Large intestine (tissue), 3 donors: Measurements from ENCODE around the gene RPAIN. TPM values are rescaled to one million over a fixed set of nuclear protein-coding genes. Genes with fewer than 3 reads are reported as not detected.

Experiments used
- DNase-seq, 2 donors: peaks; one replicate each; pipeline versions ENCODE4 v3.0.0 to v3.0.0-alpha.2; 2013
- H3K27ac ChIP-seq: one replicate; pipeline ENCODE4 v1.5.1; 2013; ENCODE audit warnings: low read length
- H3K27me3 ChIP-seq: 2 replicates; pipeline ENCODE4 v1.6.1; 2013; ENCODE audit warnings: low read length; ENCODE audit not compliant: control insufficient read depth, insufficient read depth
- H3K36me3 ChIP-seq: 2 replicates; pipeline ENCODE4 v1.6.1; 2013; ENCODE audit warnings: low read length; ENCODE audit not compliant: control insufficient read depth, insufficient read depth
- H3K4me1 ChIP-seq: one replicate; pipeline ENCODE4 v1.6.1; 2013; ENCODE audit warnings: low read length; ENCODE audit not compliant: control insufficient read depth, insufficient read depth
- H3K4me3 ChIP-seq: one replicate; pipeline ENCODE4 v1.5.1; 2013; ENCODE audit warnings: low read length
- H3K9me3 ChIP-seq: one replicate; pipeline ENCODE4 v1.6.1; 2013; ENCODE audit warnings: mild to moderate bottlenecking, low read depth, low read length, moderate library complexity; ENCODE audit not compliant: control insufficient read depth
- WGBS: methylation state at CpG from one replicate; pipeline ENCODE4 v1.1.5; 2013; ENCODE audit warnings: low lambda C conversion rate; ENCODE audit not compliant: insufficient coverage; 5-methylcytosine and 5-hydroxymethylcytosine counted together
- polyA plus RNA-seq: library from polyadenylated mRNA; unstranded; fragments of 120-200 nt; gene quantifications from one replicate; pipeline ENCODE4 v1.2.1, GENCODE V29; 2013

The RPAIN gene
- polyA plus RNA-seq, 1 donor, result 62.4 TPM

- Histone ChIP-seq H3K27ac (no peak overlapping the region), H3K9me3 (no peaks in the 10 kb centered on the region), H3K27me3 (no peaks in the 10 kb centered on the region), H3K4me3 (no peak overlapping the region), H3K4me1 (no peaks in the 10 kb centered on the region), H3K36me3 (peaks cover 65% of the 10 kb centered on the region)
- WGBS, result 86% methylated on average over 1 of the region's 2 CpGs
- no peak for DNase-seq
Observed at GRCh38 chr17:5396612-5397011, 23.4 kb upstream of the RPAIN start.

DNA sequence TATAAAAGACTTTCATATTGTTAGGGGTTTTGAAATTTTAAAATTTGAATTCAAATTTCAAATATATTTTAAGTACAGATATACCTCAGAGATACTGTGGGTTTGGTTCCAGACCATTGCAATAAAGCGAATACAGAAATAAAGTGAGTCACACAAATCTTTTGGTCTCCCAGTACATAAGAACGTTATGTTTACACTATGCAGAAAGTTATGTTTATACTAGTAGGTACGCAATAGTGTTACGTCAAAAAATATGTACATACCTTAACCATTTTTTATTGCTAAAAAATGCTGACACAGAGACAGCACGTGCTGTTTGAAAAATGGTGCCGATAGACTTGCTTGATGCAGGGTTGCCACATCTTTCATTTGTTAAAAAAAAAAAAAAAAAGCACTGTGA is 20.2 kb upstream of the RPAIN start:
- DNase-seq, result no peak
- WGBS, result 58% methylated on average over 2 of the region's 6 CpGs
- Histone ChIP-seq H3K4me3 (no peak overlapping the region), H3K9me3 (no peaks in the 10 kb centered on the region), H3K27me3 (no peaks in the 10 kb centered on the region), H3K27ac (no peak overlapping the region), H3K36me3 (peaks cover 59% of the 10 kb centered on the region), H3K4me1 (no peaks in the 10 kb centered on the region)

DNA sequence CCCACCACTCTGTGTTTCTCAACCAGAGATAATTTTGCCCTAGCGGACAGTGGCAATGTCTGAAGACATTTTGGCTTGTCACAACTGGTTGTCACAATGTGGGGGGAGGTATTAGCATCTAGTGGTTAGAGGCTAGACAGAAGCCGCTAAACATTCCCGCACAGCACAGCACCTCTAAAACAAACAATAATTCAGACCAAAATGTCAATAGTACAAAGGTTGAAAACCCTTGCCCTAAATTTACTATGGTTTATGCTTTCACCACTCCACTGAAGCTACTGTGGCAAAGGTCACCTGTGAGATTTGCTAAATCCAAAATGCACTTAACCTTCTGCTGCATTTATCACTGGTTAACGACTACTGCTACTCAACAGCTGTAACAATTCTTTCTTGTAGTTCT is 14.6 kb upstream of the RPAIN start:
- Histone ChIP-seq H3K4me3 (no peak overlapping the region), H3K27me3 (no peaks in the 10 kb centered on the region), H3K4me1 (no peaks in the 10 kb centered on the region), H3K9me3 (no peaks in the 10 kb centered on the region), H3K27ac (no peak overlapping the region), H3K36me3 (peaks cover 72% of the 10 kb centered on the region)
- WGBS, result 50% methylated on average over 1 of the region's 4 CpGs
- no peak for DNase-seq

DNA sequence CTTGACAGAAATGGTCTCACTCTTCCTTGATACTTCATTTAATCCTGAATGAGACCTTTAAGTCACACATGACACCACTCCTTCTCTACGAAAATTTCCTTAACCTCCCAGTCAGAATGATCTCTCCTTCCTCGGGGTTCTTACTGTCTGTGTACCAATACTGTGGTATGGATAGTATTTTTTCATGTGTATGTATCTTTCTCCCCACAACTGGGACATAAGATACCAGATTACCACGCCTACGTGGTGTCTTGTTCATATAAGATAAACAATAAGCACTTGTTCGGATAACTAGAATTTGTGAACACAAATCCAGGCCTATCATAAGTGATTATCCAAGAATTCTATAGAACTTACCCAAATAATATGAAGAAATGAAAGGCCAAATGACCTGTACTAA is 11.8 kb upstream of the RPAIN start:
- no peaks in the 10 kb centered on the region for H3K27me3 ChIP-seq
- H3K27ac ChIP-seq, result no peak overlapping the region
- no peak for DNase-seq
- no peaks in the 10 kb centered on the region for H3K4me1 ChIP-seq
- no peak overlapping the region for H3K4me3 ChIP-seq
- peaks cover 79% of the 10 kb centered on the region for H3K36me3 ChIP-seq
- no peaks in the 10 kb centered on the region for H3K9me3 ChIP-seq
- WGBS, result 83% methylated on average over 2 of the region's 5 CpGs

DNA sequence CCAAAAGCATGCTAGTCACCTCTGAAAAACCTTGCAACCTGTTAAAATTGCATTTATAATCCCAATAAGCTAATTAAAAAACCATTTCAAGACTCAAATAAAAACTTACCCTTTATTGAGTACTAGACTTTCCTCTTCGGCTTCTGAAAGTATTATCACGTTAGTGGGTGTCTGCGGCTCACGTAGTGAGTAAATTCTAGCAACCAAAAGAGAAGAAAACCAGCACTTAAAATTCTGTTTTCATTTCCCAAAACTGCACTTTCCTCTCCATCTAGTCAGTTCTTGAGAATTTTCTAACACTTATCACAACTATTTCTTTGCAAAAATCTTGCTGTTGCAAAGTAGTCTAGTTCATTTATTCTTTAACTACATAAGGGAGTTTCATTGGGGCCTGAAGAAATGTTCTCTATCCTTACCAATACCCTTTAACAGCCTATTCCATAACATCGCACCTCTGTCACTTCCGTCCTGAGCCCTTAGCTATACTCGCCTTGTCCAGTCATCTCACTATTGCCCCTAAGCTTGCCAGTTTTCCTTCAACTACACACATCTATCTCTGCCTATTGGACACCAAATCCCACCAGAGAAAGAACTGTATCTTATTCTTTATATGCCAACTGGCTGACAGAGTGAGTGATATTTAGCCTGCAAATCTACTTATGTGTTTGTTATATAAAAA is 9.2 kb upstream of the RPAIN start:
- Histone ChIP-seq H3K4me1 (no peaks in the 10 kb centered on the region), H3K27ac (no peak overlapping the region), H3K36me3 (peaks cover 77% of the 10 kb centered on the region), H3K9me3 (no peaks in the 10 kb centered on the region), H3K27me3 (no peaks in the 10 kb centered on the region), H3K4me3 (no peak overlapping the region)
- WGBS, result 100% methylated on average over 1 of the region's 7 CpGs
- DNase-seq, result no peak

DNA sequence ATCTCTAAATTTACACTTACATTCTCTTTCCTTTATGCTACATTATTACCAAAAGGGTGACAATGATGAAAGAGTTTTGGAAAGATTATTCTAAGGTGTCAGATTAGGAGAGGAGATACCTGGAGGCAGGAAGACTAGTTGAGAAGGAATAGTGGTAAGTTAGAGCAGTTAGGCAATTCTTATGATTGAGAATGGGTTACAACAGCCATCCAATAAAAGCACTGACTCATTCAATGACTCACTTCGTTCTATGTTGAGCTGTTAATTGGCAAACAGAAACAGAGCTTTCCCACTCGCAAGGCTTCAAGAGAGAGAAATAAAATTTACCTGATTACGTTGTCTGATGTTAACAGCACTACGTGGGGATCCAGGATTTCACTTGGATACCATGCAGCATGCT is 6.3 kb upstream of the RPAIN start:
- Histone ChIP-seq H3K36me3 (peaks cover 51% of the 10 kb centered on the region), H3K4me3 (no peak overlapping the region), H3K4me1 (peaks cover 7% of the 10 kb centered on the region), H3K9me3 (no peaks in the 10 kb centered on the region), H3K27me3 (no peaks in the 10 kb centered on the region), H3K27ac (peak overlapping the region; percentile 53)
- peak; percentile 14 to 26 for DNase-seq
- 89% methylated on average over 3 of the region's 4 CpGs for WGBS

DNA sequence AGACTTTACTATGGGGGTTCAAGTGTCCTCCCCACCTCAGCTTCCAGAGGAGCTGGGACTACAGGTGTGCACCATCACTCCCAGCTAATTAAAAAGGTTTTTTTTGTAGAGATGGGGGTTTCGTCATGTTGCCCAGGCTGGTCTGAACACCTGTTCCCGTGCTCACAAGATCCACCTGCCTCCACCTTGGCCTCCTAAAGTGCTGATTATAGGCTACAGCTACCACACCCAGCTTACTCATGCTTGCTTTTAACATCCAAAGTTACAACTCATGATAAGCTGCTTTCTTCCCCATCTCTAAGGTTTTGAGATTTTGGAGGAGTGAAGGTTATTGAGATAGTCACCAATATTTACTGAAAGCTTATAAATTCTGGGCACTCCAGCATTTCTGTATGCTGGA is 3.1 kb upstream of the RPAIN start:
- WGBS, result no CpG with 5 or more reads among the region's 2 CpGs
- H3K4me1 ChIP-seq, result peaks cover 11% of the 10 kb centered on the region
- H3K27me3 ChIP-seq, result no peaks in the 10 kb centered on the region
- H3K4me3 ChIP-seq, result no peak overlapping the region
- no peaks in the 10 kb centered on the region for H3K9me3 ChIP-seq
- peak; percentile 38 to 70 for DNase-seq
- H3K36me3 ChIP-seq, result peaks cover 36% of the 10 kb centered on the region
- peak overlapping the region; percentile 12 for H3K27ac ChIP-seq

GRCh38 chr17:5418858-5419355 is 1.1 kb upstream of the RPAIN start:
- peak; percentile 60 to 80 for DNase-seq
- Histone ChIP-seq H3K36me3 (peaks cover 37% of the 10 kb centered on the region), H3K4me3 (peak overlapping the region; percentile 91), H3K9me3 (no peaks in the 10 kb centered on the region), H3K27me3 (no peaks in the 10 kb centered on the region), H3K4me1 (peaks cover 11% of the 10 kb centered on the region), H3K27ac (peak overlapping the region; percentile 93)
- 0% methylated on average over 4 of the region's 26 CpGs for WGBS

GRCh38 chr17:5419356-5419958 is 525 bp upstream of the RPAIN start, which contains the start of gene NUP88:
Gene NUP88, minus strand, starts transcription at chr17:5419662. Its CDS starts 12 bp downstream, at chr17:5419650.
- Histone ChIP-seq H3K4me1 (peaks cover 11% of the 10 kb centered on the region), H3K9me3 (no peaks in the 10 kb centered on the region), H3K27me3 (no peaks in the 10 kb centered on the region), H3K27ac (peak within 1 kb of the TSS; percentile 93), H3K36me3 (peaks cover 39% of the 10 kb centered on the region), H3K4me3 (peak within 1 kb of the TSS; percentile 91)
- WGBS, result no CpG with 5 or more reads among the region's 49 CpGs
- peak; percentile 96 to 99 for DNase-seq

DNA sequence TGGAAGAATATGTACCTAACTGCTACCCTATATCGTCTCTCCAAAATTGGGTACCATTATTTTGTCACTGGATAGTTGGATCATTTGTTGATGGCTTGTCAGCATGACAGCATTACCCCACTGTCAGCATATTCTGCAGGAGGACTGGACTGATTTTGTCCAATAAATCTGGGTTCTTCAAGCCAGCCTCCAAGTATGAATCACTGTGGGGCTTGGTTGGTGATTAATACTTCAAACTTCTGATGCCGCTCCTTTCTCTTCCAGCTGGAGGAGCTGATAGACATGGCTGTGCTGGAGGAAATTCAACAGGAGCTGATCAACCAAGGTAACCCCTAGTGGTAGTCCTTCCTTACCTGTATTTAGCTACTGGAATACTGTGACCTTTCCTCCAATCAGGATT is 2.5 kb downstream of the RPAIN start:
- no peaks in the 10 kb centered on the region for H3K9me3 ChIP-seq
- H3K27me3 ChIP-seq, result no peaks in the 10 kb centered on the region
- H3K4me1 ChIP-seq, result peaks cover 6% of the 10 kb centered on the region
- H3K27ac ChIP-seq, result no peak overlapping the region
- no peak for DNase-seq
- peaks cover 52% of the 10 kb centered on the region for H3K36me3 ChIP-seq
- WGBS, result no CpG with 5 or more reads among the region's 2 CpGs
- no peak overlapping the region for H3K4me3 ChIP-seq
